Sigmoid colon (tissue), 7 donors: Measurements from ENCODE around the gene HSPB2. TPM values are rescaled to one million over a fixed set of nuclear protein-coding genes. Genes with fewer than 3 reads are reported as not detected.

Source experiments
- DNase-seq: peaks from one replicate; pipeline ENCODE4 v3.0.0-alpha.2; 2019
- H3K27ac ChIP-seq, 4 donors: fragments of 200-600 bp; sonication (generic); one replicate each; pipeline ENCODE4 v1.5.1; 2016 to 2019; ENCODE audit warnings: mild to moderate bottlenecking in 1 of 4
- H3K27me3 ChIP-seq, 3 donors: fragments of 200-600 bp; sonication (generic); one replicate each; pipeline ENCODE4 v1.5.1; 2019; ENCODE audit warnings: mild to moderate bottlenecking in 1 of 3
- H3K36me3 ChIP-seq, 4 donors: fragments of 200-600 bp; sonication (generic); one replicate each; pipeline ENCODE4 v1.5.1; 2016 to 2019
- H3K4me1 ChIP-seq, 4 donors: fragments of 200-600 bp; sonication (generic); one replicate each; pipeline ENCODE4 v1.5.1; 2017 to 2019
- H3K4me3 ChIP-seq, 4 donors: fragments of 200-600 bp; sonication (generic); one replicate each; pipeline ENCODE4 v1.5.1; 2017 to 2019; ENCODE audit warnings: mild to moderate bottlenecking in 2 of 4, moderate library complexity in 1 of 4
- H3K9me3 ChIP-seq, 4 donors: fragments of 200-600 bp in 3 of 4; sonication (generic) in 3 of 4; one replicate each; pipeline versions ENCODE4 v1.5.1 to v1.6.1; 2013 to 2019
- CTCF ChIP-seq, 4 experiments: fragments of 450-650 bp in 3 of 4; fragments of 200-600 bp in 1 of 4; IDR thresholded peaks; one replicate each; pipeline ENCODE4 v1.5.1; 2016 to 2019; ENCODE audit warnings: antibody characterized with exemption in 4 of 4, mild to moderate bottlenecking in 3 of 4, moderate library complexity in 2 of 4
- EP300 ChIP-seq, 4 donors: sonication (generic); formaldehyde crosslinking; IDR thresholded peaks; one replicate each; pipeline ENCODE4 v1.6.1; 2017; ENCODE audit warnings: antibody characterized with exemption in 4 of 4
- POLR2A ChIP-seq, 2 donors: fragments of 450-650 bp; IDR thresholded peaks; one replicate each; pipeline ENCODE4 v1.6.1; 2016; ENCODE audit warnings: antibody characterized with exemption in 2 of 2, mild to moderate bottlenecking in 2 of 2, moderate library complexity in 2 of 2
- POLR2AphosphoS5 ChIP-seq, 4 donors: sonication (generic); formaldehyde crosslinking; IDR thresholded peaks; one replicate each; pipeline ENCODE4 v1.6.1; 2017; ENCODE audit warnings: antibody characterized with exemption in 4 of 4
- WGBS, 2 donors: extraction: QIAGEN DNeasy Blood & Tissue Kit; methylation state at CpG; one replicate each; pipeline ENCODE4 v1.1.7; 2013; 5-methylcytosine and 5-hydroxymethylcytosine counted together
- intact Hi-C: fragments of 100-400 bp; cut with DNase I; formaldehyde crosslinking; loops from one replicate; pipeline ENCODE4 v1.15.1; 2023
- polyA plus RNA-seq, 3 donors: library from polyadenylated mRNA; stranded (reverse); fragments of 200-250 nt; gene quantifications; one replicate each; pipeline ENCODE4 v1.2.3, GENCODE V29; 2013
- total RNA-seq, 4 donors: library from RNA; depleted of rRNA; stranded (reverse); fragments of >200 nt; gene quantifications; one replicate each; pipeline ENCODE4 v1.1.0, GENCODE V29; 2016
- donor health status: healthy with polysubstance abuse.
- donor health status: Bipolar disorder and iron deficiency.
- donor health status: healthy.

Gene HSPB2
- total and polyA plus RNA-seq, 7 donors, result 0.69 to 11.4 (median 2.2) TPM; not detected in 1

- intact Hi-C loops, result no loop called here
- Histone ChIP-seq H3K9me3 (no peaks in the 10 kb centered on the region), H3K36me3 (no peaks in the 10 kb centered on the region), H3K27ac (peak overlapping the region; percentile 81 to 92 (median 88)), H3K4me1 (peaks cover 0 to 44% (median 39%) of the 10 kb centered on the region in 4 donors), H3K27me3 (no peaks in the 10 kb centered on the region), H3K4me3 (no peak overlapping the region)
- peak; percentile 87 for DNase-seq
- TF ChIP-seq EP300 (IDR thresholded peaks at IDR 0.05) (no peak), POLR2A (IDR thresholded peaks at IDR 0.05) (no peak), CTCF (IDR thresholded peaks at IDR 0.05) (no peak), POLR2AphosphoS5 (IDR thresholded peaks at IDR 0.05) (peak; percentile 40 to 67 (median 66))
- 36 to 41% methylated on average over 2 of the region's 2 CpGs for WGBS, 2 donors
Measured at GRCh38 chr11:111922803-111923202, 10.3 kb downstream of the HSPB2 start.

GRCh38 chr11:111923351-111923788 lies 10.8 kb downstream of the HSPB2 start:
- Histone ChIP-seq H3K4me1 (peaks cover 0 to 44% (median 39%) of the 10 kb centered on the region in 4 donors), H3K9me3 (no peaks in the 10 kb centered on the region), H3K27ac (peak overlapping the region; percentile 81 to 92 (median 88)), H3K36me3 (no peaks in the 10 kb centered on the region), H3K27me3 (no peaks in the 10 kb centered on the region), H3K4me3 (no peak overlapping the region)
- no peak for TF ChIP-seq EP300 (IDR thresholded peaks at IDR 0.05)
- no peak for TF ChIP-seq CTCF (IDR thresholded peaks at IDR 0.05)
- no peak for TF ChIP-seq POLR2AphosphoS5 (IDR thresholded peaks at IDR 0.05)
- no peak for TF ChIP-seq POLR2A (IDR thresholded peaks at IDR 0.05)
- DNase-seq, result peak; percentile 59
- intact Hi-C loops, result no loop called here
- WGBS, 2 donors, result 52 to 59% methylated on average over 5 of the region's 5 CpGs

- H3K4me3 ChIP-seq, result no peak overlapping the region
- DNase-seq, result peak; percentile 29
Measured at GRCh38 chr11:111923951-111924350, 11.4 kb downstream of the HSPB2 start.

GRCh38 chr11:111925953-111926352 lies 13.4 kb downstream of the HSPB2 start:
- peak; percentile 63 for DNase-seq
- H3K4me3 ChIP-seq, result peak overlapping the region in 2 of 4 donors; percentile 44 to 45
- WGBS, 2 donors, result 96 to 97% methylated on average over 16 of the region's 16 CpGs

More at GRCh38 chr11:111923951-111924350, 11.4 kb downstream of the HSPB2 start:
- Histone ChIP-seq H3K36me3 (no peaks in the 10 kb centered on the region), H3K27me3 (no peaks in the 10 kb centered on the region), H3K27ac (peak overlapping the region; percentile 81 to 92 (median 88)), H3K4me1 (peaks cover 0 to 44% (median 39%) of the 10 kb centered on the region in 4 donors), H3K9me3 (no peaks in the 10 kb centered on the region)
- intact Hi-C loops, result no loop called here
- no peak for TF ChIP-seq POLR2A (IDR thresholded peaks at IDR 0.05)
- TF ChIP-seq POLR2AphosphoS5 (IDR thresholded peaks at IDR 0.05), result no peak
- TF ChIP-seq EP300 (IDR thresholded peaks at IDR 0.05), result no peak
- no peak for TF ChIP-seq CTCF (IDR thresholded peaks at IDR 0.05)

More at GRCh38 chr11:111925953-111926352, 13.4 kb downstream of the HSPB2 start:
- Histone ChIP-seq H3K9me3 (no peaks in the 10 kb centered on the region), H3K27me3 (no peaks in the 10 kb centered on the region), H3K27ac (peak overlapping the region; percentile 87 to 92 (median 88)), H3K36me3 (no peaks in the 10 kb centered on the region), H3K4me1 (peaks cover 0 to 44% (median 37%) of the 10 kb centered on the region in 4 donors)
- TF ChIP-seq POLR2AphosphoS5 (IDR thresholded peaks at IDR 0.05) (no peak), EP300 (IDR thresholded peaks at IDR 0.05) (no peak), CTCF (IDR thresholded peaks at IDR 0.05) (no peak), POLR2A (IDR thresholded peaks at IDR 0.05) (no peak)
- intact Hi-C loops, result loop anchor here (2.0 kb wide), 1 partner anchor 47 kb away; the partner anchor contains the start of genes CFAP68 and FDXACB1
